H1 (cell line): ENCODE data around the gene LBH. TPM values are rescaled to one million over a fixed set of nuclear protein-coding genes. Genes with fewer than 3 reads are reported as not detected.

Source experiments
- BCL11A ChIP-seq, 2 experiments: IDR thresholded peaks; one replicate each; pipeline ENCODE4 v1.6.1; 2011; ENCODE audit warnings: low read depth in 2 of 2, low read length in 2 of 2, mild to moderate bottlenecking in 2 of 2
- CBX5 ChIP-seq: fragments of 300-800, 300-1000 bp; sonication (generic); IDR thresholded peaks from 2 replicates; pipeline ENCODE4 v1.7.1; 2016; ENCODE audit warnings: antibody characterized with exemption, low read length, low read depth
- FOSL1 ChIP-seq: IDR thresholded peaks from 2 replicates; pipeline ENCODE4 v1.6.1; 2011; ENCODE audit warnings: mild to moderate bottlenecking, low read depth, low read length, moderate library complexity; ENCODE audit not compliant: insufficient read depth
- GTF2F1 ChIP-seq: IDR thresholded peaks from 2 replicates; pipeline ENCODE4 v1.6.1; 2012; ENCODE audit warnings: low read depth, low read length, improper control_type of control experiment, borderline replicate concordance
- JUN ChIP-seq: IDR thresholded peaks from 2 replicates; pipeline ENCODE4 v1.6.1; 2011; ENCODE audit warnings: low read depth, mild to moderate bottlenecking, improper control_type of control experiment, low read length
- PHF8 ChIP-seq: fragments of 200-600 bp; sonication (generic); conservative IDR thresholded peaks from 2 replicates; pipeline ENCODE4 v1.7.1; 2012; ENCODE audit warnings: low read depth, mild to moderate bottlenecking, inconsistent platforms, low read length, moderate library complexity
- RNF2 ChIP-seq: fragments of 200-900, 300-1000 bp; sonication (generic); IDR thresholded peaks from 2 replicates; pipeline ENCODE4 v1.7.1; 2016; ENCODE audit warnings: borderline replicate concordance, low read depth, mild to moderate bottlenecking, antibody characterized with exemption, low read length; ENCODE audit not compliant: poor library complexity, severe bottlenecking; ENCODE audit errors: missing control alignments
- TAF7 ChIP-seq: optimal IDR thresholded peaks from 2 replicates; pipeline ENCODE3; 2011; ENCODE audit warnings: low read depth, mild to moderate bottlenecking, inconsistent platforms, low read length, moderate library complexity, borderline replicate concordance
- TCF12 ChIP-seq: IDR thresholded peaks from 2 replicates; pipeline ENCODE4 v1.6.1; 2011; ENCODE audit warnings: low read depth, mild to moderate bottlenecking, low read length
- polyA plus RNA-seq, 7 experiments: library from polyadenylated mRNA; depleted of rRNA in 3 of 7; stranded (reverse) in 5 of 7; unstranded in 2 of 7; fragments of >200 nt in 5 of 7; fragments of 200-250 nt in 2 of 7; gene quantifications; 1 replicate in 5 of 7; 2 replicates in 1 of 7; 4 replicates in 1 of 7; pipeline versions ENCODE4 v1.2.1 to v1.2.3, GENCODE V29; 2011 to 2013; ENCODE audit warnings: missing spikeins in 2 of 7, mixed read lengths in 2 of 7
- total RNA-seq: library from RNA; stranded (reverse); fragmentation: NEBNext Ultra II Directional; extraction: Animal tissue kit (Norgen Biotek cat#: 25700); gene quantifications from 2 replicates; pipeline ENCODE4 v1.2.1, GENCODE V29; 2021
- TF ChIP-seq, protein P1 (sequence below): fragments of 300-600 bp; sonication (generic); IDR thresholded peaks from 2 replicates; pipeline ENCODE4 v1.7.1; 2012; ENCODE audit warnings: low read length, moderate library complexity, mild to moderate bottlenecking, inconsistent platforms; ENCODE audit not compliant: insufficient replicate concordance

The LBH gene
- total and polyA plus RNA-seq, 2 of the 8 experiments (the other 6 are each of a cell fraction or from before 2014, with no cell fraction given) = 25.7 to 34.5 TPM

DNA sequence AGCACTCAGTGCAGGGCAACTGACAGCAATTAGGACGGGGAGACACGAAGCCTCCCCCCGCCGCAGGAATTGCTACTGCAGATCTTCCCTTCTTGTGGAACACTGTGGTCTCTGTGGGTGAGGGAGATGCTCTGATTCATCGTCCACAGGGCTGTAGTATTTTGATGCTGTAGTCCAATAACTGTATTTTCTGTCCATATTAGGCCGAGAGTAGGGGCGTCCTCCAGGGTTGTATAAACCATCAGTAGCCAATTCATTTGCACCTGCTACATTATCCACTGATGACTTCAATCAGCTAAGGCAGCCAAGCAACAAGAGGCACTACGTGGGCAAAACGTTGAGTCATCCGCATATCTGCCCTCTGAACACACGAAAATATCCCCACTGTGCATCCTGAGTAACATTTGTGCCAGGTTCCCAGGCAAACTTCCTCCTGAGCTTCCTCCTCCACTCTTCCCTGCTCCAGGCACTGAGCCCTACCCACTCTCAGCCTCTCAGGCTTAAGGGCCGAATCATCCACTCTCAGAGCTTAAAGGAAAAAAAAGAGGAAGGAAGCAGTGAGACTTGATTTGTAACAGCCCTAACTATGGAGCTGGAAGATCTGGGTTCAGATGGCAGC, 62.1 kb downstream of the LBH start (continued):
- TF ChIP-seq, protein P1, sequence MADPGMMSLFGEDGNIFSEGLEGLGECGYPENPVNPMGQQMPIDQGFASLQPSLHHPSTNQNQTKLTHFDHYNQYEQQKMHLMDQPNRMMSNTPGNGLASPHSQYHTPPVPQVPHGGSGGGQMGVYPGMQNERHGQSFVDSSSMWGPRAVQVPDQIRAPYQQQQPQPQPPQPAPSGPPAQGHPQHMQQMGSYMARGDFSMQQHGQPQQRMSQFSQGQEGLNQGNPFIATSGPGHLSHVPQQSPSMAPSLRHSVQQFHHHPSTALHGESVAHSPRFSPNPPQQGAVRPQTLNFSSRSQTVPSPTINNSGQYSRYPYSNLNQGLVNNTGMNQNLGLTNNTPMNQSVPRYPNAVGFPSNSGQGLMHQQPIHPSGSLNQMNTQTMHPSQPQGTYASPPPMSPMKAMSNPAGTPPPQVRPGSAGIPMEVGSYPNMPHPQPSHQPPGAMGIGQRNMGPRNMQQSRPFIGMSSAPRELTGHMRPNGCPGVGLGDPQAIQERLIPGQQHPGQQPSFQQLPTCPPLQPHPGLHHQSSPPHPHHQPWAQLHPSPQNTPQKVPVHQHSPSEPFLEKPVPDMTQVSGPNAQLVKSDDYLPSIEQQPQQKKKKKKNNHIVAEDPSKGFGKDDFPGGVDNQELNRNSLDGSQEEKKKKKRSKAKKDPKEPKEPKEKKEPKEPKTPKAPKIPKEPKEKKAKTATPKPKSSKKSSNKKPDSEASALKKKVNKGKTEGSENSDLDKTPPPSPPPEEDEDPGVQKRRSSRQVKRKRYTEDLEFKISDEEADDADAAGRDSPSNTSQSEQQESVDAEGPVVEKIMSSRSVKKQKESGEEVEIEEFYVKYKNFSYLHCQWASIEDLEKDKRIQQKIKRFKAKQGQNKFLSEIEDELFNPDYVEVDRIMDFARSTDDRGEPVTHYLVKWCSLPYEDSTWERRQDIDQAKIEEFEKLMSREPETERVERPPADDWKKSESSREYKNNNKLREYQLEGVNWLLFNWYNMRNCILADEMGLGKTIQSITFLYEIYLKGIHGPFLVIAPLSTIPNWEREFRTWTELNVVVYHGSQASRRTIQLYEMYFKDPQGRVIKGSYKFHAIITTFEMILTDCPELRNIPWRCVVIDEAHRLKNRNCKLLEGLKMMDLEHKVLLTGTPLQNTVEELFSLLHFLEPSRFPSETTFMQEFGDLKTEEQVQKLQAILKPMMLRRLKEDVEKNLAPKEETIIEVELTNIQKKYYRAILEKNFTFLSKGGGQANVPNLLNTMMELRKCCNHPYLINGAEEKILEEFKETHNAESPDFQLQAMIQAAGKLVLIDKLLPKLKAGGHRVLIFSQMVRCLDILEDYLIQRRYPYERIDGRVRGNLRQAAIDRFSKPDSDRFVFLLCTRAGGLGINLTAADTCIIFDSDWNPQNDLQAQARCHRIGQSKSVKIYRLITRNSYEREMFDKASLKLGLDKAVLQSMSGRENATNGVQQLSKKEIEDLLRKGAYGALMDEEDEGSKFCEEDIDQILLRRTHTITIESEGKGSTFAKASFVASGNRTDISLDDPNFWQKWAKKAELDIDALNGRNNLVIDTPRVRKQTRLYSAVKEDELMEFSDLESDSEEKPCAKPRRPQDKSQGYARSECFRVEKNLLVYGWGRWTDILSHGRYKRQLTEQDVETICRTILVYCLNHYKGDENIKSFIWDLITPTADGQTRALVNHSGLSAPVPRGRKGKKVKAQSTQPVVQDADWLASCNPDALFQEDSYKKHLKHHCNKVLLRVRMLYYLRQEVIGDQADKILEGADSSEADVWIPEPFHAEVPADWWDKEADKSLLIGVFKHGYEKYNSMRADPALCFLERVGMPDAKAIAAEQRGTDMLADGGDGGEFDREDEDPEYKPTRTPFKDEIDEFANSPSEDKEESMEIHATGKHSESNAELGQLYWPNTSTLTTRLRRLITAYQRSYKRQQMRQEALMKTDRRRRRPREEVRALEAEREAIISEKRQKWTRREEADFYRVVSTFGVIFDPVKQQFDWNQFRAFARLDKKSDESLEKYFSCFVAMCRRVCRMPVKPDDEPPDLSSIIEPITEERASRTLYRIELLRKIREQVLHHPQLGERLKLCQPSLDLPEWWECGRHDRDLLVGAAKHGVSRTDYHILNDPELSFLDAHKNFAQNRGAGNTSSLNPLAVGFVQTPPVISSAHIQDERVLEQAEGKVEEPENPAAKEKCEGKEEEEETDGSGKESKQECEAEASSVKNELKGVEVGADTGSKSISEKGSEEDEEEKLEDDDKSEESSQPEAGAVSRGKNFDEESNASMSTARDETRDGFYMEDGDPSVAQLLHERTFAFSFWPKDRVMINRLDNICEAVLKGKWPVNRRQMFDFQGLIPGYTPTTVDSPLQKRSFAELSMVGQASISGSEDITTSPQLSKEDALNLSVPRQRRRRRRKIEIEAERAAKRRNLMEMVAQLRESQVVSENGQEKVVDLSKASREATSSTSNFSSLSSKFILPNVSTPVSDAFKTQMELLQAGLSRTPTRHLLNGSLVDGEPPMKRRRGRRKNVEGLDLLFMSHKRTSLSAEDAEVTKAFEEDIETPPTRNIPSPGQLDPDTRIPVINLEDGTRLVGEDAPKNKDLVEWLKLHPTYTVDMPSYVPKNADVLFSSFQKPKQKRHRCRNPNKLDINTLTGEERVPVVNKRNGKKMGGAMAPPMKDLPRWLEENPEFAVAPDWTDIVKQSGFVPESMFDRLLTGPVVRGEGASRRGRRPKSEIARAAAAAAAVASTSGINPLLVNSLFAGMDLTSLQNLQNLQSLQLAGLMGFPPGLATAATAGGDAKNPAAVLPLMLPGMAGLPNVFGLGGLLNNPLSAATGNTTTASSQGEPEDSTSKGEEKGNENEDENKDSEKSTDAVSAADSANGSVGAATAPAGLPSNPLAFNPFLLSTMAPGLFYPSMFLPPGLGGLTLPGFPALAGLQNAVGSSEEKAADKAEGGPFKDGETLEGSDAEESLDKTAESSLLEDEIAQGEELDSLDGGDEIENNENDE = no peak
- TF ChIP-seq CBX5 = no peak
- no peak for TF ChIP-seq TAF7
- TF ChIP-seq PHF8 = no peak
- TF ChIP-seq GTF2F1 = no peak
- no peak for TF ChIP-seq FOSL1
- TF ChIP-seq BCL11A (IDR thresholded peaks at IDR 0.05; ENCODE audit: low read depth in 2 of 2, low read length in 2 of 2) = no peak
- no peak for TF ChIP-seq RNF2
- no peak for TF ChIP-seq JUN
- TF ChIP-seq TCF12 = no peak
